Neural crest cell (in vitro differentiated cells): ENCODE data around the gene MRS2. TPM values are rescaled to one million over a fixed set of nuclear protein-coding genes. Genes with fewer than 3 reads are reported as not detected.
"Not testable (repeated sequence)": the region's sequence is repeated elsewhere in the genome, so short reads cannot be mapped to it uniquely, and the experiment has no call there.

Experiments used
- DNase-seq: peaks from one replicate; pipeline ENCODE4 v3.0.0; 2021; ENCODE audit warnings: low read depth, mixed read lengths, low spot score
- H3K27ac Mint-ChIP-seq: one replicate; pipeline ENCODE4 v1.8.0; 2021; ENCODE audit warnings: mild to moderate bottlenecking, mixed read lengths; ENCODE audit not compliant: unreplicated experiment
- H3K27me3 Mint-ChIP-seq: 2 replicates; pipeline ENCODE4 v1.8.0; 2021; ENCODE audit warnings: low read depth, mild to moderate bottlenecking, mixed read lengths
- H3K36me3 Mint-ChIP-seq: 2 replicates; pipeline ENCODE4 v1.8.0; 2021; ENCODE audit warnings: low read depth, mild to moderate bottlenecking, mixed read lengths
- H3K4me1 Mint-ChIP-seq: 2 replicates; pipeline ENCODE4 v1.8.0; 2021; ENCODE audit warnings: mixed read lengths
- H3K4me3 Mint-ChIP-seq: one replicate; pipeline ENCODE4 v1.8.0; 2021; ENCODE audit warnings: mild to moderate bottlenecking, mixed read lengths
- H3K9me3 Mint-ChIP-seq: 2 replicates; pipeline ENCODE4 v1.8.0; 2021; ENCODE audit warnings: mixed read lengths
- total RNA-seq: library from RNA; stranded (reverse); gene quantifications from 2 replicates; pipeline ENCODE4 v1.2.1, GENCODE V29; 2021
- TF ChIP-seq, protein P1 (sequence below): fragments of 200-600 bp; sonication (generic); conservative IDR thresholded peaks from 2 replicates; pipeline ENCODE4 v1.5.0; 2021; ENCODE audit warnings: antibody characterized with exemption, mild to moderate bottlenecking

The MRS2 gene
- total RNA-seq, 1 donor from 2014 or later: 38.4 TPM

DNA sequence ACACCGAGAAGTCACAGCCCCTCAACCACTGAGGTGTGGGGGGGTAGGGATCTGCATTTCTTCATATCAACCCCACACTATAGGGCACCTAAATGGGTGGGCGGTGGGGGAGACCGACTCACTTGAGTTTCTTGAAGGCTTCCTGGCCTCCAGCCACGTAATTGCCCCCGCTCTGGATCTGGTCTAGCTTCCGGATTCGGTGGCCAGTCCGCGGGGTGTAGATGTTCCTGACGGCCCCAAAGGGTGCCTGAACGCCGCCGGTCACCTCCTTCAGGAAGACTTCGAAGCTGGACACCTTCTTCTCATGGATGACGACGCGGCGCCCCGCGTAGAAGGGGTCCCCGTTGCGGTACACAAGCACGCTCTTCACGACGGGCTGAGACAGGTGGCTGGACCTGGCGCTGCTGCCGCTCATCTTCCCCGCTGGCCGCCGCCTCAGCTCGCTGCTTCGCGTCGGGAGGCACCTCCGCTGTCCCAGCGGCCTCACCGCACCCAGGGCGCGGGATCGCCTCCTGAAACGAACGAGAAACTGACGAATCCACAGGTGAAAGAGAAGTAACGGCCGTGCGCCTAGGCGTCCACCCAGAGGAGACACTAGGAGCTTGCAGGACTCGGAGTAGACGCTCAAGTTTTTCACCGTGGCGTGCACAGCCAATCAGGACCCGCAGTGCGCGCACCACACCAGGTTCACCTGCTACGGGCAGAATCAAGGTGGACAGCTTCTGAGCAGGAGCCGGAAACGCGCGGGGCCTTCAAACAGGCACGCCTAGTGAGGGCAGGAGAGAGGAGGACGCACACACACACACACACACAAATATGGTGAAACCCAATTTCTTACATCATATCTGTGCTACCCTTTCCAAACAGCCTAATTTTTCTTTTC lies 45.2 kb upstream of the MRS2 start, which contains the start of gene DCDC2:
TSS of gene DCDC2 (minus strand) at position 724 of the 883 bp plus-strand sequence. CDS start at position 415, 309 bp downstream.
- no peak for DNase-seq
- H3K36me3 Mint-ChIP-seq: no peaks in the 10 kb centered on the region
- peak within 1 kb of the TSS; percentile 59 for H3K4me3 Mint-ChIP-seq
- TF ChIP-seq, protein P1, sequence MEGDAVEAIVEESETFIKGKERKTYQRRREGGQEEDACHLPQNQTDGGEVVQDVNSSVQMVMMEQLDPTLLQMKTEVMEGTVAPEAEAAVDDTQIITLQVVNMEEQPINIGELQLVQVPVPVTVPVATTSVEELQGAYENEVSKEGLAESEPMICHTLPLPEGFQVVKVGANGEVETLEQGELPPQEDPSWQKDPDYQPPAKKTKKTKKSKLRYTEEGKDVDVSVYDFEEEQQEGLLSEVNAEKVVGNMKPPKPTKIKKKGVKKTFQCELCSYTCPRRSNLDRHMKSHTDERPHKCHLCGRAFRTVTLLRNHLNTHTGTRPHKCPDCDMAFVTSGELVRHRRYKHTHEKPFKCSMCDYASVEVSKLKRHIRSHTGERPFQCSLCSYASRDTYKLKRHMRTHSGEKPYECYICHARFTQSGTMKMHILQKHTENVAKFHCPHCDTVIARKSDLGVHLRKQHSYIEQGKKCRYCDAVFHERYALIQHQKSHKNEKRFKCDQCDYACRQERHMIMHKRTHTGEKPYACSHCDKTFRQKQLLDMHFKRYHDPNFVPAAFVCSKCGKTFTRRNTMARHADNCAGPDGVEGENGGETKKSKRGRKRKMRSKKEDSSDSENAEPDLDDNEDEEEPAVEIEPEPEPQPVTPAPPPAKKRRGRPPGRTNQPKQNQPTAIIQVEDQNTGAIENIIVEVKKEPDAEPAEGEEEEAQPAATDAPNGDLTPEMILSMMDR: no peak
- H3K27ac Mint-ChIP-seq: no peak within 1 kb of the TSS
- H3K9me3 Mint-ChIP-seq: no peaks in the 10 kb centered on the region
- peaks cover 45% of the 10 kb centered on the region for H3K27me3 Mint-ChIP-seq
- H3K4me1 Mint-ChIP-seq: peaks cover 18% of the 10 kb centered on the region

DNA sequence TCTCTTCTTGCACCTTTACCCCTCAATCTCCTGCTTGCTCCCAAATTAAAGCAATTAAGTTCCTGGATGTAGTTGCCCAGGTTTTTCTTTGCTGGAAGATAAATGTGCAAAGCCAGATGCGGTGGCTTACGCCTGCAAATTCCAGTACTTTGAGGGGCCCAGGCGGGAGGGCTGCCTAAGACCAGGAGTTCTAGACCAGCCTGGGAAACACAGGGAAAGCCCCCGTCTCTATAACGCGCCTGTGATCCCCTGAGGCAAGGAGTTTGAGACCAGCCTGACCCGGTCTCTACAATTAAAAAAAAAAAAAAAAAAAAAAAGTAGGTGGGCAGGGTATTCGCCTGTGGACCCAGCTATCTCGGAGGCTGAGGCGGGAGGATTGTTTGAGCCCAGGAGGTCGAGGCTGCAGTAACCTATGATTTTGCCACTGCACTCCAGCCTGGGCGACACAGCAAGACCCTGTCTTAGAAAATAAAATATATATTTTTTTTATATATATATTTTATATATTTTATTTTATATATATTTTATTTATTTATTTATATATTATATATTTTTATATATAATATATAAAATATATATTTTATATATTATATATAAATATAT lies 44.4 kb upstream of the MRS2 start:
- TF ChIP-seq, protein P1: no peak
- DNase-seq: no peak
- H3K9me3 Mint-ChIP-seq: no peaks in the 10 kb centered on the region

DNA sequence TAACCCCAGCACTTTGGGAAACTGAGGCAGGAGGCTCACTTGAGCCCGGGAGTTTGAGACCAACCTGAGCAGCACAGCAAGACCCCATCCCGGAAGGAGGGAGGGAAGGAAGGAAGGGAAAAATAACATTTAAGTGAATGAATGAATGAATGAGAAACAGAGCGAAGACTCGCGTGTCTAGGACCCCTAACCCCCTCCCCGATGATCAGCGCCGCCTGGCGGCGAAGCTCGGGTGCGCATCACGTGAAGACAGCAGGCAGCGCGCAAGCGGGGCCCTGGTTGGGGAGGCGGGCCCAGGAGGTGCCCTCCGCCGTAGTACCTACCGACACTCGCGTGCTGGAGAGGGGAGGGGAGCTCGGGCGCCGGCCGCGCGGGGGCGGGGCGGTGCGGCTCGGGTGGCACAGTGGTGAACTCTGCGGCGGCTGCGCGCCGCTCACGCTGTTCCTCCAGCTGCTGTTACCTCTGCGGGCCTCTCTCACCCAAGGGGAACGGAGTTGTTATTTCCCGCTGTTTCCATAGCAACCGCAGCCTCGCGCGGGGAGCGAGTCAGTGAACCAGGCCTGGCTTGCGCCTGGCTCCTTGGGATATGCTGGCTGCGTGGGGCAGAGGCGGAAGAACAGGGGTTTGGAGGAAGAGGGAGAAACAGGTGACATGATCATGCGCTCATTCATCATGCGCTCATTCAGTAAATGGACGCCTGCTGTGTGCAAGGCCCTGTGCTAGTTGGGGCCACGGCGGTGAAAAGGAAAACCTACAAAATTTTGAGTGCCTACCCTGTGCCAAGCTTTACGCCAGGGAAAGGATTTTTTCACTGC lies 42.9 kb upstream of the MRS2 start:
- Mint-ChIP-seq H3K4me3 (peak overlapping the region; percentile 89), H3K36me3 (no peaks in the 10 kb centered on the region), H3K9me3 (no peaks in the 10 kb centered on the region), H3K27me3 (peaks cover 44% of the 10 kb centered on the region), H3K27ac (peak overlapping the region; percentile 93), H3K4me1 (peaks cover 18% of the 10 kb centered on the region)
- TF ChIP-seq, protein P1: peak; percentile 97
- DNase-seq: peak; percentile 92

More for the DNA sequence above, 44.4 kb upstream of the MRS2 start:
- Mint-ChIP-seq H3K27ac (no peak overlapping the region), H3K36me3 (no peaks in the 10 kb centered on the region), H3K4me3 (peak overlapping the region; percentile 59), H3K4me1 (peaks cover 18% of the 10 kb centered on the region), H3K27me3 (peaks cover 45% of the 10 kb centered on the region)

DNA sequence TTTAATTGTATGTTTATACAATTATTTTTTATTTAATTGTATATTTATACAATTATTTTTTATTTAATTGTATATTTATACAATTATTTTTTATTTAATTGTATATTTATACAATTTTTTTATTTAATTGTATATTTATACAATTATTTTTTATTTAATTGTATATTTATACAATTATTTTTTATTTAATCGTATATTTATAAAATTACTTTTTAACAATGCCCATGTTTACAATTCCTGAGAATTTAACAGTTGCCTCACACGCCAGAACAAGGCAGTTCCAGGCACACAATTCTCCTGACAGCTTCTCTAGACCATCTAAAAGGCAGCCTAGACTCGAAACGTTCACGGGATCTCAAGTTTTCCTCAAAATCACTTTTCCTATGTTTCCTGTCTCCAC lies 40.4 kb upstream of the MRS2 start:
- not testable (repeated sequence) for H3K4me3 Mint-ChIP-seq
- H3K4me1 Mint-ChIP-seq: peaks cover 18% of the 10 kb centered on the region

DNA sequence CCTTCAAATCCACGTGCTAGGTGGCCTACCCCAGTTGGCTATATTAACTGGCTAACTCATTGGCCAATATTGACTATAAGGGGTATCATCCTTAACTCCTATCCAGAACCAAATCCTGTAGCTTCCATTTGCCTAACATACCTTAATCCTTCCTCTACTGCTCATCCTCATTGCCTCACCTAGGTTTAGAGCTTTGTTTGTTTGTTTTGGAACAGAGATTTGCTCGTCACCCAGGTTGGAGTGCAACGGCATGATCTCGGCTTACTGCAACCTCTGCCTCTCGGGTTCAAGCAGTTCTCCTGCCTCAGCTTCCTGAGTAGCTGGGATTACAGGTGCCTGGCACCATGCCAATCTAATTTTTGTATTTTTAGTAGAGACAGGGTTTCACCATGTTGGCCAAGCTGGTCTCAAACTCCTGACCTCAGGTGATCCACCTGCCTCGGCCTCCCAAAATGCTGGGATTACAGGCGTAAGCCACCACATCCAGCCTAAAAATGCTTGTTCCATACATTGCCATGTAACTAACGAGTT lies 37.6 kb upstream of the MRS2 start:
- not testable (repeated sequence) for H3K9me3 Mint-ChIP-seq, H3K36me3 Mint-ChIP-seq, DNase-seq, H3K27ac Mint-ChIP-seq, H3K4me3 Mint-ChIP-seq, H3K4me1 Mint-ChIP-seq
- H3K27me3 Mint-ChIP-seq: peaks cover 11% of the 10 kb centered on the region

More for the DNA sequence above, 40.4 kb upstream of the MRS2 start:
- H3K9me3 Mint-ChIP-seq, DNase-seq, H3K27ac Mint-ChIP-seq, H3K36me3 Mint-ChIP-seq: not testable (repeated sequence)
- H3K27me3 Mint-ChIP-seq: peaks cover 26% of the 10 kb centered on the region

DNA sequence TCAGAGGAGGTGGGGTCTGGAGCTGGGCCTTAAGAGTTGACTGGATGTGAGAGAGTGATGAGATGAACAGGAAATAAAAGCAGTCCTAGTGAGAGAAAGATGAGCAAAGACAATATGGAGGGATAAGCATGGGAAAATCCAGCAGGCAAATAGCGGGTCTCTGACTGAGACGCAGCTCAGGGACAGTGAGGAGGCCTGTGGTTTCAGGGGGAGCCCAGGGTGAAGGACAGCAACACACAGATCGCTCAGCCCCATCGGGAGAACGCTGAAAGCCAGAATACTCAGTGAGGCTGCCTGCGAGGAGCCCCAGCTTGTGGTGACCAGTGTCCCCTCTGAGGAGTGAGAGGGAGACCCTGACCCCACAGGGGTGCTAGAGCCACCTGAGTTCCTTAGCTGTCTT lies 28.1 kb upstream of the MRS2 start:
- Mint-ChIP-seq H3K4me1 (peaks cover 9% of the 10 kb centered on the region), H3K9me3 (peaks cover 10% of the 10 kb centered on the region), H3K4me3 (no peak overlapping the region), H3K27ac (no peak overlapping the region), H3K27me3 (no peaks in the 10 kb centered on the region), H3K36me3 (no peaks in the 10 kb centered on the region)
- TF ChIP-seq, protein P1: no peak
- no peak for DNase-seq
